MCF 10A (cell line): ENCODE measurements around the gene ATG2B. TPM values are rescaled to one million over a fixed set of nuclear protein-coding genes. Genes with fewer than 3 reads are reported as not detected.

ENCODE experiments used
- BruUV-seq: library from RNA; stranded (reverse); fragments of 400-500 nt; replicated peaks from 2 replicates; lab custom pipeline; 2021; lab: Mats Ljungman, UMichigan
- CTCF ChIA-PET: fragments of 300-600 bp; sonication (Branson Sonifier 250); formaldehyde crosslinking; extraction: SDS; loops from one replicate; lab custom pipeline; 2021; ENCODE audit warnings: antibody characterized with exemption, inconsistent platforms; lab: Yijun Ruan, JAX
- POLR2A ChIA-PET: fragments of 300-600, 350-650 bp; sonication (Branson Sonifier 250); formaldehyde crosslinking; extraction: SDS; loops from one replicate; lab custom pipeline; 2020; ENCODE audit warnings: antibody characterized with exemption, inconsistent platforms; lab: Yijun Ruan, JAX
- DNase-seq: peaks from one replicate; pipeline ENCODE4 v3.0.0-alpha.2; 2018; ENCODE audit not compliant: unreplicated experiment
- H3K27ac Mint-ChIP-seq: one replicate; pipeline ENCODE4 v1.8.0; 2022; ENCODE audit warnings: mild to moderate bottlenecking, low read depth, mixed read lengths; ENCODE audit not compliant: unreplicated experiment
- H3K27me3 Mint-ChIP-seq: one replicate; pipeline ENCODE4 v1.8.0; 2022; ENCODE audit warnings: mixed read lengths; ENCODE audit not compliant: insufficient read depth, unreplicated experiment
- H3K36me3 Mint-ChIP-seq: one replicate; pipeline ENCODE4 v1.8.0; 2022; ENCODE audit warnings: mild to moderate bottlenecking, moderate library complexity, mixed read lengths; ENCODE audit not compliant: insufficient read depth, unreplicated experiment
- H3K4me1 Mint-ChIP-seq: one replicate; pipeline ENCODE4 v1.8.0; 2022; ENCODE audit warnings: mixed read lengths; ENCODE audit not compliant: insufficient read depth, unreplicated experiment
- H3K4me3 Mint-ChIP-seq: one replicate; pipeline ENCODE4 v1.8.0; 2022; ENCODE audit warnings: mild to moderate bottlenecking, moderate library complexity, mixed read lengths; ENCODE audit not compliant: unreplicated experiment
- H3K9me3 Mint-ChIP-seq: one replicate; pipeline ENCODE4 v1.8.0; 2022; ENCODE audit warnings: mixed read lengths; ENCODE audit not compliant: unreplicated experiment
- CTCF ChIP-seq: fragments of 200-600 bp; IDR thresholded peaks from one replicate; pipeline ENCODE4 v1.8.0; 2022; ENCODE audit warnings: antibody characterized with exemption, mild to moderate bottlenecking; ENCODE audit not compliant: unreplicated experiment
- intact Hi-C: fragments of 100-400 bp; cut with micrococcal nuclease; formaldehyde crosslinking; loops from 2 replicates; pipeline ENCODE4 v1.14.1; 2022
- total RNA-seq: library from RNA; stranded (reverse); gene quantifications from 2 replicates; pipeline ENCODE4 v1.2.3, GENCODE V29; 2022

ATG2B gene
- total RNA-seq, 1 experiment from 2014 or later = 20.5 TPM

GRCh38 chr14:96309896-96310330, 53.2 kb downstream of the ATG2B start:
- intact Hi-C loops = no loop called here
- no peak overlapping the region for H3K27ac Mint-ChIP-seq

GRCh38 chr14:96309133-96309895, 53.8 kb downstream of the ATG2B start:
- H3K4me1 Mint-ChIP-seq = no peaks in the 10 kb centered on the region
- H3K36me3 Mint-ChIP-seq = peaks cover 75% of the 10 kb centered on the region
- no peak overlapping the region for H3K4me3 Mint-ChIP-seq
- H3K27ac Mint-ChIP-seq = no peak overlapping the region
- BruUV-seq = no TSS peak
- no peaks in the 10 kb centered on the region for H3K27me3 Mint-ChIP-seq
- ChIA-PET POLR2A (interaction anchor here (0.7 kb wide), 1 partner anchor 91 kb away, joined by 4 read pairs; no protein-coding TSS in a partner anchor), CTCF (interaction anchor here (1.1 to 4.0 kb wide), 2 partner anchors 12 to 18 kb away, joined by 3 to 20 read pairs; no protein-coding TSS in a partner anchor)
- TF ChIP-seq CTCF = no peak
- intact Hi-C loops = no loop called here
- H3K9me3 Mint-ChIP-seq = no peaks in the 10 kb centered on the region
- DNase-seq = no peak

More at GRCh38 chr14:96309896-96310330, 53.2 kb downstream of the ATG2B start:
- no peak for DNase-seq
- no peaks in the 10 kb centered on the region for H3K9me3 Mint-ChIP-seq
- H3K36me3 Mint-ChIP-seq = peaks cover 75% of the 10 kb centered on the region
- no TSS peak for BruUV-seq
- no peaks in the 10 kb centered on the region for H3K4me1 Mint-ChIP-seq
- ChIA-PET POLR2A (interaction anchor here (0.7 kb wide), 1 partner anchor 91 kb away, joined by 4 read pairs; no protein-coding TSS in a partner anchor), CTCF (interaction anchor here (4.0 kb wide), 1 partner anchor 13 kb away, joined by 20 read pairs; no protein-coding TSS in a partner anchor)
- H3K4me3 Mint-ChIP-seq = no peak overlapping the region
- TF ChIP-seq CTCF = no peak
- H3K27me3 Mint-ChIP-seq = no peaks in the 10 kb centered on the region

- no peak for DNase-seq
- CTCF ChIA-PET = interaction anchor here (0.5 to 4.0 kb wide), 4 partner anchors 10 to 561 kb away, joined by 3 to 20 read pairs (median 4); no protein-coding TSS in a partner anchor
- BruUV-seq = no TSS peak
Measured at GRCh38 chr14:96307434-96307833, 55.7 kb downstream of the ATG2B start.

More at GRCh38 chr14:96307434-96307833, 55.7 kb downstream of the ATG2B start:
- H3K4me1 Mint-ChIP-seq = no peaks in the 10 kb centered on the region
- no peaks in the 10 kb centered on the region for H3K9me3 Mint-ChIP-seq
- intact Hi-C loops = no loop called here
- POLR2A ChIA-PET = interaction anchor here (1.3 kb wide), 1 partner anchor 10 kb away, joined by 5 read pairs; no protein-coding TSS in a partner anchor
- H3K27me3 Mint-ChIP-seq = no peaks in the 10 kb centered on the region
- peaks cover 73% of the 10 kb centered on the region for H3K36me3 Mint-ChIP-seq
- H3K27ac Mint-ChIP-seq = no peak overlapping the region
- H3K4me3 Mint-ChIP-seq = no peak overlapping the region
- TF ChIP-seq CTCF = no peak
